H1 (cell line): ENCODE data around the gene C16orf95. TPM values are rescaled to one million over a fixed set of nuclear protein-coding genes. Genes with fewer than 3 reads are reported as not detected.
A peak's percentile ranks its signal among the peaks of the same experiment; 100 is the strongest.

Source experiments
- CTCF ChIA-PET: fragments of 300-600 bp; sonication (Branson Sonifier 250); formaldehyde crosslinking; loops from one replicate; lab custom pipeline; 2021; ENCODE audit not compliant: partially characterized antibody; lab: Charles Lee
- POLR2A ChIA-PET: fragments of 300-600 bp; sonication (Branson Sonifier 250); formaldehyde crosslinking; loops from one replicate; lab custom pipeline; 2021; ENCODE audit warnings: inconsistent platforms; ENCODE audit not compliant: partially characterized antibody; lab: Charles Lee
- DNase-seq, 2 experiments: peaks; one replicate each; pipeline versions ENCODE4 v3.0.0 to v3.0.0-alpha.2; 2010 to 2022; ENCODE audit warnings: low spot score in 2 of 2, low read depth in 1 of 2, mixed read lengths in 1 of 2
- FAIRE-seq: peaks from 2 replicates; lab custom pipeline; 2011; peaks lifted over from hg19 to GRCh38; lab: Jason Lieb, UNC
- H2AFZ ChIP-seq: 2 replicates; pipeline ENCODE4 v1.8.1; 2012; ENCODE audit warnings: low read length, inconsistent platforms
- H2AK5ac ChIP-seq: 2 replicates; pipeline ENCODE4 v1.6.1; 2013; ENCODE audit warnings: low read depth, low read length
- H2BK120ac ChIP-seq: replicated peaks from 2 replicates; pipeline ENCODE3; 2013; ENCODE audit warnings: low read depth, low read length, inconsistent platforms
- H2BK12ac ChIP-seq: 2 replicates; pipeline ENCODE4 v1.6.1; 2013; ENCODE audit warnings: low read depth, low read length
- H2BK15ac ChIP-seq: 2 replicates; pipeline ENCODE4 v1.6.1; 2013; ENCODE audit warnings: low read length
- H2BK20ac ChIP-seq: 2 replicates; pipeline ENCODE4 v1.6.1; 2013; ENCODE audit warnings: low read length
- H2BK5ac ChIP-seq: 2 replicates; pipeline ENCODE4 v1.6.1; 2013; ENCODE audit warnings: low read depth, low read length
- H3K14ac ChIP-seq: 2 replicates; pipeline ENCODE4 v1.6.1; 2013; ENCODE audit warnings: inconsistent platforms; ENCODE audit not compliant: insufficient read length
- H3K18ac ChIP-seq: 2 replicates; pipeline ENCODE4 v1.6.1; 2013; ENCODE audit warnings: low read length; ENCODE audit errors: extremely low read depth
- H3K23ac ChIP-seq: 2 replicates; pipeline ENCODE4 v1.6.1; 2013; ENCODE audit warnings: inconsistent platforms; ENCODE audit not compliant: insufficient read length
- H3K23me2 ChIP-seq: 2 replicates; pipeline ENCODE4 v1.6.1; 2013; ENCODE audit warnings: low read depth, low read length
- H3K27ac ChIP-seq: 2 replicates; pipeline ENCODE4 v1.6.1; 2011; ENCODE audit warnings: low read depth, low read length, inconsistent platforms
- H3K27me3 ChIP-seq, 4 experiments: replicated peaks in 1 of 4; 1 replicate in 1 of 4; 2 replicates in 3 of 4; pipeline versions ENCODE4 v1.6.1 to v1.8.1; 2011 to 2013; ENCODE audit warnings: low read length in 3 of 4, mild to moderate bottlenecking in 3 of 4, inconsistent platforms in 2 of 4, mixed read lengths in 2 of 4, moderate library complexity in 1 of 4; ENCODE audit not compliant: control insufficient read depth in 3 of 4, insufficient read depth in 3 of 4; ENCODE audit errors: extremely low read depth in 1 of 4
- H3K36me3 ChIP-seq, 4 experiments: 2 replicates each; pipeline versions ENCODE4 v1.6.1 to v1.8.1; 2011 to 2013; ENCODE audit warnings: mild to moderate bottlenecking in 4 of 4, low read length in 3 of 4, moderate library complexity in 2 of 4, control low read depth in 1 of 4, inconsistent platforms in 1 of 4; ENCODE audit not compliant: insufficient read depth in 4 of 4, control insufficient read depth in 2 of 4
- H3K4ac ChIP-seq: replicated peaks from 2 replicates; pipeline ENCODE3; 2013; ENCODE audit warnings: low read length, low read depth, mixed read lengths, inconsistent platforms; ENCODE audit not compliant: insufficient read length
- H3K4me1 ChIP-seq, 4 experiments: replicated peaks in 1 of 4; 1 replicate in 1 of 4; 2 replicates in 3 of 4; pipeline versions ENCODE4 v1.6.1 to v1.8.1; 2011 to 2013; ENCODE audit warnings: low read length in 3 of 4, inconsistent platforms in 2 of 4, mixed read lengths in 1 of 4; ENCODE audit not compliant: insufficient read depth in 4 of 4, control insufficient read depth in 3 of 4
- H3K4me2 ChIP-seq, 2 experiments: 2 replicates each; pipeline versions ENCODE4 v1.6.1 to v1.8.1; 2011 to 2013; ENCODE audit warnings: low read depth in 2 of 2, low read length in 2 of 2, control low read depth in 1 of 2, inconsistent platforms in 1 of 2, mild to moderate bottlenecking in 1 of 2; ENCODE audit not compliant: insufficient read depth in 1 of 2
- H3K4me3 ChIP-seq, 4 experiments: fragments of 200-600, 300-600 bp in 1 of 4; sonication (generic), shearing (Covaris generic), sonication (Bioruptor Twin) in 1 of 4; 2 replicates each; pipeline versions ENCODE4 v1.5.1 to v1.8.1; 2011 to 2016; ENCODE audit warnings: low read length in 4 of 4, low read depth in 3 of 4, control low read depth in 2 of 4, inconsistent platforms in 2 of 4, mild to moderate bottlenecking in 2 of 4, mixed read lengths in 1 of 4, moderate library complexity in 1 of 4; ENCODE audit not compliant: insufficient read depth in 2 of 4; ENCODE audit errors: extremely low read depth in 1 of 4
- H3K56ac ChIP-seq: replicated peaks from 2 replicates; pipeline ENCODE3; 2013; ENCODE audit warnings: low read depth, mild to moderate bottlenecking, mixed read lengths, low read length, inconsistent platforms; ENCODE audit not compliant: insufficient read length
- H3K79me1 ChIP-seq: 2 replicates; pipeline ENCODE4 v1.6.1; 2013; ENCODE audit warnings: low read depth, low read length, control low read depth
- H3K79me2 ChIP-seq, 2 experiments: 2 replicates each; pipeline versions ENCODE4 v1.6.1 to v1.8.1; 2012 to 2013; ENCODE audit warnings: low read length in 2 of 2, mild to moderate bottlenecking in 2 of 2, inconsistent platforms in 1 of 2; ENCODE audit not compliant: insufficient read depth in 2 of 2, control insufficient read depth in 1 of 2
- H3K9ac ChIP-seq, 4 experiments: replicated peaks in 1 of 4; 1 replicate in 1 of 4; 2 replicates in 3 of 4; pipeline versions ENCODE4 v1.6.1 to v1.8.1; 2011 to 2013; ENCODE audit warnings: low read depth in 3 of 4, low read length in 3 of 4, control low read depth in 2 of 4, mild to moderate bottlenecking in 2 of 4, moderate library complexity in 2 of 4, inconsistent platforms in 1 of 4; ENCODE audit errors: extremely low read depth in 1 of 4
- H3K9me3 ChIP-seq, 2 experiments: 2 replicates each; pipeline versions ENCODE4 v1.6.1 to v1.8.1; 2012 to 2013; ENCODE audit warnings: mild to moderate bottlenecking in 2 of 2, moderate library complexity in 2 of 2, control low read depth in 1 of 2, inconsistent platforms in 1 of 2, low read depth in 1 of 2, low read length in 1 of 2, mixed read lengths in 1 of 2; ENCODE audit not compliant: insufficient read depth in 2 of 2
- H4K20me1 ChIP-seq, 2 experiments: replicated peaks in 1 of 2; 2 replicates each; pipeline versions ENCODE3 to v1.8.1; 2011 to 2013; ENCODE audit warnings: inconsistent platforms in 2 of 2, low read length in 2 of 2, mild to moderate bottlenecking in 1 of 2; ENCODE audit not compliant: insufficient read depth in 2 of 2, control insufficient read depth in 1 of 2
- H4K5ac ChIP-seq: 2 replicates; pipeline ENCODE4 v1.6.1; 2013; ENCODE audit warnings: low read length, low read depth, mixed read lengths, inconsistent platforms; ENCODE audit not compliant: insufficient read length
- H4K8ac ChIP-seq: 2 replicates; pipeline ENCODE4 v1.8.0; 2013; ENCODE audit warnings: mild to moderate bottlenecking, moderate library complexity, low read length, inconsistent platforms; ENCODE audit not compliant: insufficient read depth; ENCODE audit errors: extremely low read depth
- H4K91ac ChIP-seq: replicated peaks from 2 replicates; pipeline ENCODE3; 2013; ENCODE audit warnings: low read length, mixed read lengths, inconsistent platforms; ENCODE audit not compliant: insufficient read length
- CEBPB ChIP-seq: IDR thresholded peaks from 2 replicates; pipeline ENCODE4 v1.6.1; 2012; ENCODE audit warnings: low read depth, low read length
- EZH2 ChIP-seq: fragments of 200-600 bp; sonication (generic); IDR thresholded peaks from 2 replicates; pipeline ENCODE4 v1.7.1; 2012; ENCODE audit warnings: low read depth, mild to moderate bottlenecking, moderate library complexity, low read length, inconsistent platforms; ENCODE audit not compliant: severe bottlenecking
- KDM1A ChIP-seq: fragments of 200-600, 300-600 bp; sonication (generic); IDR thresholded peaks from 2 replicates; pipeline ENCODE4 v1.7.1; 2016; ENCODE audit warnings: mild to moderate bottlenecking, low read length, borderline replicate concordance
- NANOG ChIP-seq: IDR thresholded peaks from 2 replicates; pipeline ENCODE4 v1.6.1; 2011; ENCODE audit warnings: low read length, low read depth, mild to moderate bottlenecking, inconsistent platforms; ENCODE audit not compliant: insufficient read depth, poor library complexity, severe bottlenecking
- POLR2A ChIP-seq, 2 experiments: IDR thresholded peaks; 1 replicate in 1 of 2; 2 replicates in 1 of 2; pipeline ENCODE4 v1.6.1; 2011; ENCODE audit warnings: low read depth in 2 of 2, low read length in 2 of 2, mild to moderate bottlenecking in 2 of 2; ENCODE audit errors: control extremely low read depth in 1 of 2
- POLR2AphosphoS5 ChIP-seq: IDR thresholded peaks from 2 replicates; pipeline ENCODE4 v1.6.1; 2011; ENCODE audit warnings: low read depth, low read length
- RNF2 ChIP-seq: fragments of 200-900, 300-1000 bp; sonication (generic); IDR thresholded peaks from 2 replicates; pipeline ENCODE4 v1.7.1; 2016; ENCODE audit warnings: borderline replicate concordance, low read depth, mild to moderate bottlenecking, antibody characterized with exemption, low read length; ENCODE audit not compliant: poor library complexity, severe bottlenecking; ENCODE audit errors: missing control alignments
- TAF7 ChIP-seq: optimal IDR thresholded peaks from 2 replicates; pipeline ENCODE3; 2011; ENCODE audit warnings: low read depth, mild to moderate bottlenecking, inconsistent platforms, low read length, moderate library complexity, borderline replicate concordance
- WGBS, 2 experiments: shearing (Covaris generic) in 1 of 2; methylation state at CpG; one replicate each; pipeline versions ENCODE4 v1.1.6 to v1.1.7; 2013 to 2015; ENCODE audit warnings: low lambda C conversion rate in 2 of 2, mixed read lengths in 2 of 2, inconsistent platforms in 1 of 2, low coverage in 1 of 2, missing lambda C conversion rate in 1 of 2; ENCODE audit not compliant: insufficient replicate concordance in 2 of 2, insufficient coverage in 1 of 2, insufficient read length in 1 of 2; ENCODE audit errors: extremely low coverage in 1 of 2, missing lambda C conversion rate in 1 of 2; 5-methylcytosine and 5-hydroxymethylcytosine counted together
- polyA plus RNA-seq, 7 experiments: library from polyadenylated mRNA; depleted of rRNA in 3 of 7; stranded (reverse) in 5 of 7; unstranded in 2 of 7; fragments of >200 nt in 5 of 7; fragments of 200-250 nt in 2 of 7; gene quantifications; 1 replicate in 5 of 7; 2 replicates in 1 of 7; 4 replicates in 1 of 7; pipeline versions ENCODE4 v1.2.1 to v1.2.3, GENCODE V29; 2011 to 2013; ENCODE audit warnings: missing spikeins in 2 of 7, mixed read lengths in 2 of 7
- total RNA-seq: library from RNA; stranded (reverse); fragmentation: NEBNext Ultra II Directional; extraction: Animal tissue kit (Norgen Biotek cat#: 25700); gene quantifications from 2 replicates; pipeline ENCODE4 v1.2.1, GENCODE V29; 2021

The C16orf95 gene
- total and polyA plus RNA-seq, 2 of the 8 experiments (the other 6 are each of a cell fraction or from before 2014, with no cell fraction given), result 5.0 to 5.4 TPM

GRCh38 chr16:87314990-87315420, 2.2 kb downstream of the C16orf95 start:
- Histone ChIP-seq H3K4ac (no peak overlapping the region), H3K79me1 (no peaks in the 10 kb centered on the region), H3K27ac (no peak overlapping the region), H3K18ac (no peak overlapping the region), H2BK15ac (no peak overlapping the region), H3K4me1 (peaks cover 0 to 5% (median 3%) of the 10 kb centered on the region in 4 experiments; a peak in 5 of 7 replicates), H3K9ac (peak overlapping the region in 1 of 4 experiments; percentile 9; a peak in 1 of 7 replicates), H4K5ac (no peak overlapping the region), H3K9me3 (no peaks in the 10 kb centered on the region), H2AK5ac (no peak overlapping the region), H3K36me3 (no peaks in the 10 kb centered on the region; a peak in 1 of 8 replicates), H3K14ac (no peak overlapping the region), H4K20me1 (no peaks in the 10 kb centered on the region), H3K27me3 (no peaks in the 10 kb centered on the region), H2BK120ac (no peak overlapping the region), H4K91ac (no peak overlapping the region), H4K8ac (no peak overlapping the region; the same call in 1 of the 2 replicates), H2BK12ac (no peak overlapping the region; the same call in 1 of the 2 replicates), H3K4me3 (no peak overlapping the region), H3K23ac (no peak overlapping the region), H2BK5ac (no peak overlapping the region), H2BK20ac (no peak overlapping the region), H2AFZ (no peak overlapping the region), H3K56ac (no peak overlapping the region)
- no peak for DNase-seq
- POLR2A ChIA-PET, result interaction anchor here (1.6 kb wide), 1 partner anchor 17 kb away, joined by 5 read pairs; no protein-coding TSS in a partner anchor
- WGBS, 2 experiments, result 93% methylated on average over 10 of the region's 10 CpGs; no CpG with 5 or more reads in 1 of the 2 experiments
- no peak for TF ChIP-seq POLR2A (IDR thresholded peaks at IDR 0.05; ENCODE audit: control extremely low read depth in 1 of 2, low read depth in 2 of 2, low read length in 2 of 2)
- TF ChIP-seq RNF2, result no peak
- TF ChIP-seq POLR2AphosphoS5, result no peak
- TF ChIP-seq CEBPB, result no peak
- no peak for TF ChIP-seq EZH2
- no peak for TF ChIP-seq KDM1A
- no peak for TF ChIP-seq TAF7
- TF ChIP-seq NANOG, result no peak
- TF ChIP-seq, all 59 proteins: peak for 0
- H3K23me2 ChIP-seq, result peaks cover 5% of the 10 kb centered on the region; the same call in 1 of the 2 replicates
- no peak overlapping the region for H3K4me2 ChIP-seq
- no peak for FAIRE-seq
- peaks cover 0 to 12% of the 10 kb centered on the region in 2 experiments; a peak in 2 of 4 replicates for H3K79me2 ChIP-seq
- CTCF ChIA-PET, result interaction anchor here (0.8 to 1.3 kb wide), 6 partner anchors 9 to 129 kb away, joined by 3 to 8 read pairs (median 4); no protein-coding TSS in a partner anchor
